Natural killer cell (primary cell): ENCODE data around the gene ZBTB40. TPM values are rescaled to one million over a fixed set of nuclear protein-coding genes. Genes with fewer than 3 reads are reported as not detected.

Source experiments
- ATAC-seq, 3 donors: fragments of 150-1000 bp in 2 of 3; fragments of 200-7000 bp in 1 of 3; cut with Tn5 transposase; 1 replicate in 1 of 3; 2 replicates in 2 of 3; pipeline ENCODE4 v1.10.0; 2021; ENCODE audit warnings: mild to moderate bottlenecking in 2 of 3, moderate library complexity in 2 of 3
- DNase-seq, 2 donors: peaks; one replicate each; pipeline versions ENCODE4 v3.0.0 to v3.0.0-alpha.2; 2013 to 2021; ENCODE audit warnings: mixed read lengths in 1 of 2
- H3K27ac ChIP-seq: one replicate; pipeline ENCODE4 v1.5.1; 2013; ENCODE audit warnings: mild to moderate bottlenecking, low read length
- H3K27me3 ChIP-seq: one replicate; pipeline ENCODE4 v1.6.1; 2013; ENCODE audit warnings: low read length; ENCODE audit not compliant: control insufficient read depth, insufficient read depth
- H3K36me3 ChIP-seq: one replicate; pipeline ENCODE4 v1.6.1; 2013; ENCODE audit warnings: low read length; ENCODE audit not compliant: control insufficient read depth, insufficient read depth
- H3K4me1 ChIP-seq: one replicate; pipeline ENCODE4 v1.6.1; 2013; ENCODE audit warnings: low read length; ENCODE audit not compliant: control insufficient read depth, insufficient read depth
- H3K4me3 ChIP-seq: one replicate; pipeline ENCODE4 v1.5.1; 2013; ENCODE audit warnings: low read length
- H3K9me3 ChIP-seq: one replicate; pipeline ENCODE4 v1.6.1; 2013; ENCODE audit warnings: low read length; ENCODE audit not compliant: control insufficient read depth, insufficient read depth
- H3K27ac Mint-ChIP-seq, 2 donors: one replicate each; pipeline ENCODE4 v1.8.0; 2022; ENCODE audit warnings: mild to moderate bottlenecking in 2 of 2, mixed read lengths in 2 of 2, moderate library complexity in 1 of 2
- H3K27me3 Mint-ChIP-seq, 2 donors: one replicate each; pipeline ENCODE4 v1.8.0; 2022; ENCODE audit warnings: low read depth in 2 of 2, mixed read lengths in 2 of 2
- H3K36me3 Mint-ChIP-seq: one replicate; pipeline ENCODE4 v1.8.0; 2022; ENCODE audit warnings: mixed read lengths
- H3K4me1 Mint-ChIP-seq, 2 donors: one replicate each; pipeline ENCODE4 v1.8.0; 2022; ENCODE audit warnings: mixed read lengths in 2 of 2
- H3K4me3 Mint-ChIP-seq: one replicate; pipeline ENCODE4 v1.8.0; 2022; ENCODE audit warnings: mild to moderate bottlenecking, moderate library complexity, mixed read lengths
- H3K9me3 Mint-ChIP-seq, 2 donors: one replicate each; pipeline ENCODE4 v1.8.0; 2022; ENCODE audit warnings: mixed read lengths in 2 of 2
- WGBS: methylation state at CpG from one replicate; pipeline ENCODE4 v1.1.7; 2013; ENCODE audit warnings: missing lambda C conversion rate; ENCODE audit not compliant: insufficient coverage; 5-methylcytosine and 5-hydroxymethylcytosine counted together
- intact Hi-C: fragments of 100-400 bp; cut with micrococcal nuclease; formaldehyde crosslinking; loops from one replicate; pipeline ENCODE4 v1.14.2; 2022
- total RNA-seq, 4 donors: library from RNA; stranded (reverse); fragments of 120-200 nt in 1 of 4; gene quantifications; one replicate each; pipeline versions ENCODE4 v1.2.3 to v1.2.4, GENCODE V29; 2013 to 2022
- TF ChIP-seq, protein P1 (sequence below): fragments of 200-600 bp; IDR thresholded peaks from one replicate; pipeline ENCODE4 v1.8.0; 2022; ENCODE audit warnings: antibody characterized with exemption

The ZBTB40 gene
- total RNA-seq, 3 donors from 2014 or later (not counting 1 experiment from before 2014, with no cell fraction given) = 32.9 to 37.6 (median 36.7) TPM

DNA sequence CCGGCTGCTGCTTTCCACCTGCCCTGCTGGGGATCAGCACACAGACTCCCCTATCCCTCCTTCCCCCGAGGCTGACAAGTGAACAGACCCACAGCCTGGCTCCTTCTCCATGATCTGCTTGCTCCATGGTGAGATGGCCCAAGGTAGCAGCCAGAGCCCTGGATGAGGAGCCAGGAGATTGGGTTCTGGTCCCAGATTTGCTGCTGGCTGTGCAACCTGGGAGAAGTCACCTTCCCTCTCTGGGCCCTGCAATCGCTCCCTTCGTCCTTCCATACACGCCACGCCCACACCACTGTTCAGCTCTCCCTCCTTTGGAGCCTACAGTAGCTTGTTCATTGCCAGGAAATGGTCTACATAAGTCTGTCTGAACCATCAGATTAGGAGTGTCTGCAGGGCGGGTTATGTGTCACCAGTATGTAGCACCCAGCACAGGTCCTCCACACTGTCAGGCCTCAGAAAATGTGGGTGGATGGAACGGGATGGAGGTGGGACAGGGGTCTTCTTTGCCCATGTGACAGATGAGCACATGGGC, 102.4 kb downstream of the ZBTB40 start:
- H3K27me3 Mint-ChIP-seq = peaks cover 21 to 30% of the 10 kb centered on the region in 2 donors
- H3K4me1 Mint-ChIP-seq = peaks cover 0 to 8% of the 10 kb centered on the region in 2 donors
- Histone ChIP-seq H3K27me3 (peaks cover 3% of the 10 kb centered on the region), H3K4me1 (no peaks in the 10 kb centered on the region), H3K27ac (no peak overlapping the region), H3K4me3 (no peak overlapping the region), H3K36me3 (no peaks in the 10 kb centered on the region), H3K9me3 (no peaks in the 10 kb centered on the region)
- 78% methylated on average over 8 of the region's 8 CpGs for WGBS
- no peak overlapping the region for H3K27ac Mint-ChIP-seq
- no peak for DNase-seq
- no peak for ATAC-seq
- H3K4me3 Mint-ChIP-seq = no peak overlapping the region
- H3K36me3 Mint-ChIP-seq = no peaks in the 10 kb centered on the region
- TF ChIP-seq, protein P1, sequence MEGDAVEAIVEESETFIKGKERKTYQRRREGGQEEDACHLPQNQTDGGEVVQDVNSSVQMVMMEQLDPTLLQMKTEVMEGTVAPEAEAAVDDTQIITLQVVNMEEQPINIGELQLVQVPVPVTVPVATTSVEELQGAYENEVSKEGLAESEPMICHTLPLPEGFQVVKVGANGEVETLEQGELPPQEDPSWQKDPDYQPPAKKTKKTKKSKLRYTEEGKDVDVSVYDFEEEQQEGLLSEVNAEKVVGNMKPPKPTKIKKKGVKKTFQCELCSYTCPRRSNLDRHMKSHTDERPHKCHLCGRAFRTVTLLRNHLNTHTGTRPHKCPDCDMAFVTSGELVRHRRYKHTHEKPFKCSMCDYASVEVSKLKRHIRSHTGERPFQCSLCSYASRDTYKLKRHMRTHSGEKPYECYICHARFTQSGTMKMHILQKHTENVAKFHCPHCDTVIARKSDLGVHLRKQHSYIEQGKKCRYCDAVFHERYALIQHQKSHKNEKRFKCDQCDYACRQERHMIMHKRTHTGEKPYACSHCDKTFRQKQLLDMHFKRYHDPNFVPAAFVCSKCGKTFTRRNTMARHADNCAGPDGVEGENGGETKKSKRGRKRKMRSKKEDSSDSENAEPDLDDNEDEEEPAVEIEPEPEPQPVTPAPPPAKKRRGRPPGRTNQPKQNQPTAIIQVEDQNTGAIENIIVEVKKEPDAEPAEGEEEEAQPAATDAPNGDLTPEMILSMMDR = no peak
- intact Hi-C loops = no loop called here
- no peaks in the 10 kb centered on the region for H3K9me3 Mint-ChIP-seq

DNA sequence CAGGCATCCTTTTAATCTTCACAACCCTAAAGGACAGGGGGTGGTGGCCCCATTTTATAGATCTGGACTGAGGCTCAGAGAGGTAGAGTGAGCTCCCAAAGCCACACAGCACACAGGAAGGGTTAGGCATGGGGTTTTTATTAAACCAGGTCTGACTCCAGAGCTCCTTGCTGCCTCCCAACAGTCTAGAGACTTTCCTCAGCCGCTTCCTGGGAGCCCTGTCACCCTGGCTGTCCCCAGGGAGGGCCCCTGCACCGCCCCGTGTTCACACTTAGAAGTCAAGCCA, 103.7 kb downstream of the ZBTB40 start:
- no peaks in the 10 kb centered on the region for H3K9me3 ChIP-seq
- WGBS = 58% methylated on average over 3 of the region's 3 CpGs
- Mint-ChIP-seq H3K4me1 (peaks cover 0 to 8% of the 10 kb centered on the region in 2 donors), H3K36me3 (no peaks in the 10 kb centered on the region), H3K4me3 (no peak overlapping the region), H3K27ac (no peak overlapping the region), H3K27me3 (peaks cover 29 to 31% of the 10 kb centered on the region in 2 donors), H3K9me3 (no peaks in the 10 kb centered on the region)
- H3K27ac ChIP-seq = no peak overlapping the region
- no peaks in the 10 kb centered on the region for H3K36me3 ChIP-seq
- no peak for DNase-seq
- peaks cover 3% of the 10 kb centered on the region for H3K27me3 ChIP-seq
- no peaks in the 10 kb centered on the region for H3K4me1 ChIP-seq
- intact Hi-C loops = no loop called here
- TF ChIP-seq, protein P1 = no peak
- no peak overlapping the region for H3K4me3 ChIP-seq
- no peak for ATAC-seq

GRCh38 chr1:22556391-22557104, 104.9 kb downstream of the ZBTB40 start:
- Mint-ChIP-seq H3K4me1 (peaks cover 0 to 8% of the 10 kb centered on the region in 2 donors), H3K4me3 (no peak overlapping the region), H3K27ac (no peak overlapping the region), H3K9me3 (no peaks in the 10 kb centered on the region), H3K27me3 (peaks cover 37% of the 10 kb centered on the region in 2 donors), H3K36me3 (no peaks in the 10 kb centered on the region)
- H3K4me1 ChIP-seq = no peaks in the 10 kb centered on the region
- no peak overlapping the region for H3K4me3 ChIP-seq
- H3K36me3 ChIP-seq = no peaks in the 10 kb centered on the region
- intact Hi-C loops = no loop called here
- ATAC-seq = no peak
- no peak for DNase-seq
- 27% methylated on average over 13 of the region's 13 CpGs for WGBS
- no peak overlapping the region for H3K27ac ChIP-seq
- H3K9me3 ChIP-seq = no peaks in the 10 kb centered on the region
- TF ChIP-seq, protein P1 = no peak
- peaks cover 3% of the 10 kb centered on the region for H3K27me3 ChIP-seq
